NCI-H2107 treated with DMSO at 0.1 percent for 48 hours (cell line): ENCODE results near the gene MMP3.

Experiments used
- DNase-seq: peaks from one replicate; lab custom pipeline; 2025; ENCODE audit not compliant: unreplicated experiment; lab: John Stamatoyannopoulos, UW

Gene MMP3

DNA sequence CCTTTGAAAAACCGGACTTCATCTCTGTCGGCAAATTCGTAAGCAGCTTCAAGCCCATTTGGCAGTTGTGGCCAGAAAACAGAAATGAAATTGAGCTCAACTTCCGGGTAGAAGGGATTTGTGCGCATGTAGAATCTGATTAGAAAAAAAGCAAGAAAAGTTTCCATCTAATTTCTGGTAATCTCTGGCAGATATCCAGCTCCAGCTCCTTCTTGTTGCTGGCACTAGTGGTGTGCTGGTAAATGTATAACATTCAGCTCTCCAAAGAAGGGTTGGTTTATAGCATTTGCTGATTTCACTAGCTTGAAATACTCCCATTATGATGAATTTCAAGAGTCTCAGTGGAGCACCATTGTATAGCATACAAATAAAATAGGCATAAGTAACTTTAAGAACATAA is 50.8 kb downstream of the MMP3 start:
- no peak for DNase-seq

DNA sequence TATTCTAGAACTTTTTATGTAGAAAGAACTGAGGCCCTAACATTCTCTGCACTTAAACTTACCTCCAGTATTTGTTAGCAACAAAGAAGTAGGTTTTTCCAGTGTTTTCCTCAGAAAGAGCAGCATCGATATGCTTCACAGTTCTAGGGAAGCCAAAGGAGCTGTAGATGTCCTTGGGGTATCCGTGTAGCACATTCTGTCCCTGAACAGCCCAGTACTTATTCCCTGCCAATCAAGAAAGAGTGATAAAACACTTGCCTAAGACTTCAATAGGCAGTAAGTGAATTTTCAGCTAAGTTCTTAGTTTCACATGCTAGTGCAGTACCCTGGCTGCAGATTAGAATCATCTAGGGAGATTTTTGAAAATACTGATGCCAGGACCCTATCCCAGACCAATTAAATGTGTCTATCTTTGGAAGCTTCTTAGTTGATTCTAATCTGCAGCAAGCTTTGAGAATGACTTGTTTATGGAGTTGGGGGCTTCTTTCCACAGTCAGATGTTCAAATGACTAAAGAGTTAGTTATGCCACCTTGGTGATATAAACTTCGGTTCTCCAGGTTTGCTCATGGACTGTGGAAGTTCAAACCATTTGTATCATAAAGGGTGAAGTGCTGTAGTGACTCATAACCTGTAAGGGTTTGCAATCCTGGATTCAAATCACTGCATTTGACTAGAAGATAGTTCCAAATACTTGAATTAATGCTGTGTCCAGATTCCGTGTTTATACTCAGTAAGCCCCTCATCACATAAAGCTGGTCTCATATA is 52.0 kb downstream of the MMP3 start:
- no peak for DNase-seq

DNA sequence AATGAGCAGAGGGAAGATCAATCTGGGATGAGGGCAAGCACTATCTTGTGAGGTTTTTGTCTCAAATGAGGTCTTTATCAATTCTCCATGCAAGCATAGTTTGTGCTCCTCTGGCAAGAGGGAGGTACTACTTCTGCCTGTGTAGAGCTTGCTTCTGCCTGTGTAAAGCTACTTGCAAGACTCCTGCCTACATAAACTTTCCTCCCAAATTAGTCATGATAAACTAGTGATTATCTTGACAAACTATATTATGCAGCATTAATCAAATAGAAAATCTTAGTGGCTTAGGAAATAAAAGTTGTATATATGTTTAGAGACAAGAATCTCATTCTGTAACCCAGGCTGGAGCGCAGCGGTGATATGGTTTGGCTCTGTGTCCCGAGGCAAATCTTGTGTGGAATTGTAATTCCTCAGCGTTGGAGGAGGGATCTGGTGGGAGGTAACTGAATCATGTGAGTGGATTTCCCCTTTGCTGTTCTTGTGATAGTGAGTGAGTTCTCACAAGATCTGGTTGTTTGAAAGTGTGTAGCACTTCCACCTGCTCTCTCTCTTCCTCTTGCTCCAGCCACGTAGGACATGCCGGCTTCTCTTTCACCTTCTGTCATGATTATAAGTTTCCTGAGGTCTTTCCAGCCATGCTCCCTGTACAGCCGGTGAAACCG is 54.9 kb downstream of the MMP3 start:
- no peak for DNase-seq
